Thoracic aorta (tissue), 2 donors: ENCODE measurements around the gene TMEM234. TPM values are rescaled to one million over a fixed set of nuclear protein-coding genes. Genes with fewer than 3 reads are reported as not detected.

Experiments used
- ATAC-seq: fragments of 150-250 bp; one replicate; pipeline ENCODE4 v1.8.0; 2017; ENCODE audit warnings: low read depth; ENCODE audit not compliant: insufficient number of reproducible peaks, low FRiP score
- DNase-seq: peaks from one replicate; pipeline ENCODE4 v3.0.0-alpha.2; 2020; ENCODE audit warnings: low spot score
- H3K27ac ChIP-seq, 2 donors: fragments of 200-600 bp; sonication (generic); 1 replicate in 1 of 2; 2 replicates in 1 of 2; pipeline ENCODE4 v1.5.1; 2016; ENCODE audit warnings: mild to moderate bottlenecking in 2 of 2, moderate library complexity in 2 of 2
- H3K27me3 ChIP-seq: fragments of 200-600 bp; sonication (generic); replicated peaks from 2 replicates; pipeline ENCODE4 v1.6.0; 2016; ENCODE audit warnings: mild to moderate bottlenecking; ENCODE audit not compliant: insufficient read depth
- H3K36me3 ChIP-seq: fragments of 200-600 bp; sonication (generic); one replicate; pipeline ENCODE4 v1.5.1; 2016
- H3K4me1 ChIP-seq, 2 donors: fragments of 200-600 bp; sonication (generic); 1 replicate in 1 of 2; 2 replicates in 1 of 2; pipeline versions ENCODE4 v1.5.1 to v1.6.0; 2016; ENCODE audit warnings: low read depth in 2 of 2, mild to moderate bottlenecking in 1 of 2; ENCODE audit not compliant: control insufficient read depth in 1 of 2
- H3K4me3 ChIP-seq: fragments of 200-600 bp; sonication (generic); 2 replicates; pipeline ENCODE4 v1.5.1; 2016; ENCODE audit warnings: mild to moderate bottlenecking
- H3K9me3 ChIP-seq: fragments of 200-600 bp; sonication (generic); 2 replicates; pipeline ENCODE4 v1.5.1; 2016
- total RNA-seq, 2 donors: library from RNA; depleted of rRNA; stranded (reverse); fragments of >200 nt; gene quantifications; one replicate each; pipeline versions ENCODE4 v1.1.0 to v1.2.3, GENCODE V29; 2016
- TF ChIP-seq, protein P1 (sequence below): fragments of 200-600 bp; sonication (generic); IDR thresholded peaks from one replicate; pipeline ENCODE4 v1.5.1; 2019; ENCODE audit warnings: antibody characterized with exemption

The TMEM234 gene
- total RNA-seq, 2 donors from 2014 or later, result 9.5 to 20.0 TPM

DNA sequence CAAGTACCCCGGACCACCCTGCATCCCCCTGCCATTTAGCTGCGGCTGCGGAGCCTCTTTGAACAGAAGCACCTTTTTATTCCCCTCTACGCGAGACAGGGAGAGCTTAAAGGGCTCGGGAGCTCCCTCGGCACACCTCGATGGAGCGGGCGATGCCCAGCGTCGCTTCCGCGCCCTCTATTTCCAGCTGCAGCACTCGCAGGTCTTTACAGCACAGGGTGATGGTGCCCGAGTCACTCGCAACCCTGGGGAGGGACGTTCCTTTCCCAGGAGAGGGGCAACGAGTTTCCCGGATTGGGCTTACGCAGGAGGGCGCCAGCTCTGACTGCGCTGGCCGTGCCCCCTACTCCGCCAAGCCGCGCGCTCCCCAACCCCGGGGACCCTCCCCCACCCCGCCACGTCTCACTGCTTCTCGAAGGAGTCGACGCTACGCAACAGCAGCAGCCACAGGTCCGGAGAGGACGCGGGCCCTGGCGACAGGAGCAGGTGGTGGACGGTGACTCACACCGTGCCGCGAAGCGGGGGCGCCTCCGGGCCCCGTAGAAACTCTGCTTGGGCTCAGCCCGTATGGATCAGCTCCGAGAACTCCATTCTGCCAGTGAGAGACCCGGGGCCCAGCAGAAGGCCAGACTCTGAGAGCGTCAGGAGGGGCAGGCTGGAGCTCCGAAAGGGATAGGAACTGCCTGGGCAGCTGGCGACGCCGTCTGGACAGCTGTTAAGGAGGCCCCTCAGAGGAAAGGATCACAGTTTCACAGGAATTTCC lies 19.0 kb upstream of the TMEM234 start:
- ATAC-seq, result peak; percentile 40
- H3K4me1 ChIP-seq, result peaks cover 5 to 13% of the 10 kb centered on the region in 2 donors
- H3K27ac ChIP-seq, result peak overlapping the region; percentile 75 to 84
- no peaks in the 10 kb centered on the region for H3K36me3 ChIP-seq
- TF ChIP-seq, protein P1, sequence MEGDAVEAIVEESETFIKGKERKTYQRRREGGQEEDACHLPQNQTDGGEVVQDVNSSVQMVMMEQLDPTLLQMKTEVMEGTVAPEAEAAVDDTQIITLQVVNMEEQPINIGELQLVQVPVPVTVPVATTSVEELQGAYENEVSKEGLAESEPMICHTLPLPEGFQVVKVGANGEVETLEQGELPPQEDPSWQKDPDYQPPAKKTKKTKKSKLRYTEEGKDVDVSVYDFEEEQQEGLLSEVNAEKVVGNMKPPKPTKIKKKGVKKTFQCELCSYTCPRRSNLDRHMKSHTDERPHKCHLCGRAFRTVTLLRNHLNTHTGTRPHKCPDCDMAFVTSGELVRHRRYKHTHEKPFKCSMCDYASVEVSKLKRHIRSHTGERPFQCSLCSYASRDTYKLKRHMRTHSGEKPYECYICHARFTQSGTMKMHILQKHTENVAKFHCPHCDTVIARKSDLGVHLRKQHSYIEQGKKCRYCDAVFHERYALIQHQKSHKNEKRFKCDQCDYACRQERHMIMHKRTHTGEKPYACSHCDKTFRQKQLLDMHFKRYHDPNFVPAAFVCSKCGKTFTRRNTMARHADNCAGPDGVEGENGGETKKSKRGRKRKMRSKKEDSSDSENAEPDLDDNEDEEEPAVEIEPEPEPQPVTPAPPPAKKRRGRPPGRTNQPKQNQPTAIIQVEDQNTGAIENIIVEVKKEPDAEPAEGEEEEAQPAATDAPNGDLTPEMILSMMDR, result no peak
- no peaks in the 10 kb centered on the region for H3K9me3 ChIP-seq
- H3K4me3 ChIP-seq, result peak overlapping the region; percentile 85
- peak; percentile 22 for DNase-seq
- H3K27me3 ChIP-seq, result no peaks in the 10 kb centered on the region

DNA sequence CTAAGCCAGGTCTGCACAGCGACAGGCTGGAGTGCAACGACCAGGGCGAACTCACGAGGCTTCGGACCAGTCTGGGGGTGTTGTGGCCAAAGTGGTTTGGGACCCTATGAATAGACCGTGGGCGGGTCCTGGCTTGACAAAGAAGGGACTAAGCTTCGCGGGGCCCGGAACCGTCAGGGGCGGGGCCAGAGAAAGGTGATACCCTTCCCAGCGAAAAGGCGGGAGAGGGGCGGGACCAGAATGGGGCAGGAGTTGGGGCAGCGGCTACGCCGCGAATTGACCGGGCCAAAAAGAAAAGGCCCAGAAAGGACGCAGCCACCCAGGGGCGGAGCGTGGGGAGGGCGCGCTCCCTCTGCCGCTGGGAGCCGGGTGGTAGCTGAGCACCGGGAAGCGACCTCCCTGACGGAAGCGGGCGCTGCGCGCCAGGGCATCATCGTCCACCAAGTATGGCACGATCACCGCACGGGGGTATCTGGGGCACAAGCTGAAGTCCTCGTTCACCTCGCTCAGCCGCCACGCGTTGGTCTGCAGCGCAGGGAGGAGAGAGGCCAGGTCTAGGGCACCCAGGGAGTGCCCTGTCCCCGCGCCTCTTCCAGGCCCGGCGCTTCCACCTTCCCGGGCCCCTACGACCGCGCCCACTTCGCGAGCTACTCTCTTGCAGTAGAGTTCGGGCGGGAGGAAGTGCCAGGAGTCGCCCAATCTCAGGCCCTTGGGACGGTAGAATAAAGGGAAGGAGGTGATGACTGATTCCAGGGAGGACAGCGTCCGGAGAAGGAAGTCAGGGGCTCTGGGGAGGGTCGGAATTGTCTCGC lies 18.2 kb upstream of the TMEM234 start:
- Histone ChIP-seq H3K36me3 (no peaks in the 10 kb centered on the region), H3K4me3 (peak overlapping the region; percentile 85), H3K27me3 (no peaks in the 10 kb centered on the region), H3K27ac (peak overlapping the region; percentile 75 to 84), H3K4me1 (peaks cover 5 to 13% of the 10 kb centered on the region in 2 donors), H3K9me3 (no peaks in the 10 kb centered on the region)
- peak; percentile 13 for DNase-seq
- TF ChIP-seq, protein P1, result peak; percentile 30
- no peak for ATAC-seq

DNA sequence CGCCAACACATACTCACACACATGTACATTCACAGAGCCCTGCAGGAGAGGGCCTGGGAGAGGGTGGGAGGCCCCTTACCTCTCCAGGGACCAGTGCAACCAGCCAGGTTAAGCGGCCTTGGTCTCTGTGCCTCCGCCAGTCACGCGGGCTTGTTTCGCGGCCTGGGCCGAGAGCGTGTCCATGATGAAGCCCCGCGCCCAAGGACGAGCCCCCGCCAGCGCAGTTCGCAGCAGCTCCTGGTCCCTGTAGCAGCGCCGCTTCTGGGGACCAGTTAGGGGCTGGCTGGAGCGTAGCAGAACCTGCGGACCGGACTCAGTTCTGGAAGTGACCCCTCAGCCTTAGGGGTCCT lies 17.6 kb upstream of the TMEM234 start:
- DNase-seq, result no peak
- ATAC-seq, result no peak

DNA sequence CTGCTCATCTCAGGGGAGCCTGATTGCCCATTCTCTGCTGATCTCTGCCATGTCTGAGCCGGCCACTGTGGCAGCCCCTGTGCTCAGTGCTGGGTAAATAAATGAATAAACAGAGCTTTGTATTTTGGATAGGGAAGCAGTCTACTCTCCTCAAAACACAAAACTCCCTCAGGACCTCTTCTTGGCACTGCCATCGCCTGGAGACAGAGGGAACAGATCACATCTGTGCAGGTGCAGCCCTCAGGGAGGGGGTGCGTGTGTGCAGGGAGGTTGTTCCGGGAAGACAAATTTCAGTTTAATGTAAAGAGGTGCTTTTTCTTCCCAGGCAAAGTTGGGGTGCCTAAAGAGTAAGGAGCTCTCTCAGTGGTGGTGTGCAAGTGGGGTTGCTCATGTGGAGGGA lies 17.2 kb upstream of the TMEM234 start:
- TF ChIP-seq, protein P1, result no peak
- no peaks in the 10 kb centered on the region for H3K27me3 ChIP-seq
- ATAC-seq (no peak), DNase-seq (no peak)
- peaks cover 5 to 13% of the 10 kb centered on the region in 2 donors for H3K4me1 ChIP-seq
- H3K36me3 ChIP-seq, result no peaks in the 10 kb centered on the region
- H3K27ac ChIP-seq, result peak overlapping the region in 1 of 2 donors; percentile 75
- no peaks in the 10 kb centered on the region for H3K9me3 ChIP-seq
- no peak overlapping the region for H3K4me3 ChIP-seq

More for the DNA sequence above, 17.6 kb upstream of the TMEM234 start:
- TF ChIP-seq, protein P1, result no peak
- Histone ChIP-seq H3K4me1 (peaks cover 5 to 13% of the 10 kb centered on the region in 2 donors), H3K9me3 (no peaks in the 10 kb centered on the region), H3K4me3 (peak overlapping the region; percentile 85), H3K36me3 (no peaks in the 10 kb centered on the region), H3K27ac (peak overlapping the region; percentile 75 to 84), H3K27me3 (no peaks in the 10 kb centered on the region)

DNA sequence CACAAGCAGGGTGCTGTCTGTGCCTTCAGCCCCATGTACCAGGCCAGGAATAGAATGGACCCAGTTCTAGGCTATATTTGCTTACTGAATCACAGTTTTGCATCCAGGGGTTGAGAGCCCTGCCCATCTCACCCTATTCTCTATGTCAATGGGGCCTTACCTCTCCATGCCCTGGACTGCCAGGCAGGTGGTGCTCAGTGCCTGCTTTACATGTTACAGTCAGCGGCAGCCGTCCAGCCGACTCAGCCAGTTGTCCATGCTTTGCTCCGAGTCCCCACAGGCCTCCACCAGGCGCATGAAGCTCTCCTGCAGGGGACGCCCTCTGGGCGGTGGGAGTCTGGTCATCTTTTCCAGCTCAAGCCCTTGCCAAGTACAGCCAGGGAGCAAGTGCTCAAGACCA lies 12.6 kb upstream of the TMEM234 start:
- Histone ChIP-seq H3K4me1 (no peaks in the 10 kb centered on the region), H3K36me3 (peaks cover 30% of the 10 kb centered on the region), H3K4me3 (no peak overlapping the region), H3K9me3 (no peaks in the 10 kb centered on the region), H3K27ac (no peak overlapping the region), H3K27me3 (no peaks in the 10 kb centered on the region)
- TF ChIP-seq, protein P1, result no peak
- ATAC-seq (no peak), DNase-seq (no peak)
